GM12872 (cell line): ENCODE data around the gene IQGAP3.

Experiments
- TF ChIP-seq, protein P1 (sequence below): IDR thresholded peaks from 3 replicates; pipeline ENCODE4 v1.5.1; 2011; ENCODE audit warnings: low read depth, mild to moderate bottlenecking, low read length, moderate library complexity; ENCODE audit not compliant: insufficient read depth

IQGAP3 gene

GRCh38 chr1:156544592-156545102 lies 27.7 kb downstream of the IQGAP3 start:
- TF ChIP-seq, protein P1, sequence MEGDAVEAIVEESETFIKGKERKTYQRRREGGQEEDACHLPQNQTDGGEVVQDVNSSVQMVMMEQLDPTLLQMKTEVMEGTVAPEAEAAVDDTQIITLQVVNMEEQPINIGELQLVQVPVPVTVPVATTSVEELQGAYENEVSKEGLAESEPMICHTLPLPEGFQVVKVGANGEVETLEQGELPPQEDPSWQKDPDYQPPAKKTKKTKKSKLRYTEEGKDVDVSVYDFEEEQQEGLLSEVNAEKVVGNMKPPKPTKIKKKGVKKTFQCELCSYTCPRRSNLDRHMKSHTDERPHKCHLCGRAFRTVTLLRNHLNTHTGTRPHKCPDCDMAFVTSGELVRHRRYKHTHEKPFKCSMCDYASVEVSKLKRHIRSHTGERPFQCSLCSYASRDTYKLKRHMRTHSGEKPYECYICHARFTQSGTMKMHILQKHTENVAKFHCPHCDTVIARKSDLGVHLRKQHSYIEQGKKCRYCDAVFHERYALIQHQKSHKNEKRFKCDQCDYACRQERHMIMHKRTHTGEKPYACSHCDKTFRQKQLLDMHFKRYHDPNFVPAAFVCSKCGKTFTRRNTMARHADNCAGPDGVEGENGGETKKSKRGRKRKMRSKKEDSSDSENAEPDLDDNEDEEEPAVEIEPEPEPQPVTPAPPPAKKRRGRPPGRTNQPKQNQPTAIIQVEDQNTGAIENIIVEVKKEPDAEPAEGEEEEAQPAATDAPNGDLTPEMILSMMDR: no peak

DNA sequence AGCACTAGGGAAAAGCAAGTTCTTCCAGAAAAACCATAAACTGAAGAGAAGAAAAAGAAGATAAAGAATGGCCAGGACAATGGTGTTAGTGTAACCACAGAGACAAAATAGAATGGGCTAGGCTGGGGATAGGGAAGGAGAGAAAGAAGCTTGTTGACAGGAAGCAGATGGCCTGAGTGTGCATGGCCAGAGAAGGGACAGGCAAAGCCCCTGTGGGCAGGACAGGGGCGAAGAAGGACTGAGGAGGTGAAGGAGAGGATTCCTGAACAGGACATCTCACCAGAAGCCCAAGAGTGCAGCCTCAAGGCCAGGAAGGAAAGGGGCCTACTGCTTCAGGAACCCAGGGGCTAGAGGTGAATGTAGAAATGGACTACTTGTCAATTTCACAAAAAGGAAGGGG lies 29.3 kb downstream of the IQGAP3 start:
- TF ChIP-seq, protein P1: no peak

DNA sequence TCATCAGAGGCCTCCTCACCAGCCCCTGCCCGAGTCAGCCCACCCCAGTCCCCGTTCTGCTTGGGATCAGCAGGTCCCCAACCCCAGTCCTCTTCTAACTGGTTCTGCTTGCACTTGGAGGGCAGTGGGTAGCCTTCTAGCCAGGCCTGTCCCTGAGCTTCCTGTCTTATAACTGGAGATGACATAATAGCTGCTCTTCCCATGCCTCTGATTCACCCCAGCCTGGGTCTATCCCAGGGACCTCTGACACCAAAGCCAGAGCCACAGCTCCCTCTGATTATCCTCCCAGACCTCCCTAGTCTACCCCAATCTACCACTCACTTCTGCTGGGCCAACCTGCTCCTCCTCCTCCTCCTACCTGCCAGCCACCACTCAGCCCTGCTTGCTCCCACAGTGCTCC lies 31.4 kb downstream of the IQGAP3 start:
- TF ChIP-seq, protein P1: no peak

DNA sequence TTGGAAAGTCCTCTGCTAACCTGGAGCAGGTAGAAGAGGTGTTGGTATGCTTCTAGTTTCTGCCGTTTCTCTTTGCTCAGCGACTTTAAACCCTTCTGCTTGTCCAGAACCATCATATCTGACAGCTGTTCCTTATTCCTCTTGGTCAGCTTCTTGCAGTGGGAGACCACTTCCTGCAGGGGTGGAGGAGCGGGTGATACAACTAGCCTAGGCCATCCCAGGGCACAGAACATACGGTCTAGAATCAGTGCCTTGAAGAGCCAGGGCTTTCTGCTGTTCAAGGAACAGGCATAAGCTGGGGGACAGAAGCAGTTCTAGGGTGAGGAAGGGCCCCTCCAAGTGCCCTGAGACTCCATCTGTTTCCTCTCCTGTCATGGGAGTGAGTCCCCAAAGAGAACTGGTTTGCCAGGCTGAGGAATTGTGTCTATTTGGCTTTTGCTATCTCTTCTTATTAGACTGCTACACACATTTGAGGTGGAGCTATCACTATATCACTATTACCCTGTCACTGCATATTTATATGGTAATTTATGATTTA lies 32.5 kb downstream of the IQGAP3 start:
- TF ChIP-seq, protein P1: no peak

GRCh38 chr1:156538711-156539440 lies 33.5 kb downstream of the IQGAP3 start:
- TF ChIP-seq, protein P1: no peak

GRCh38 chr1:156537027-156537426 lies 35.3 kb downstream of the IQGAP3 start:
- TF ChIP-seq, protein P1: no peak

DNA sequence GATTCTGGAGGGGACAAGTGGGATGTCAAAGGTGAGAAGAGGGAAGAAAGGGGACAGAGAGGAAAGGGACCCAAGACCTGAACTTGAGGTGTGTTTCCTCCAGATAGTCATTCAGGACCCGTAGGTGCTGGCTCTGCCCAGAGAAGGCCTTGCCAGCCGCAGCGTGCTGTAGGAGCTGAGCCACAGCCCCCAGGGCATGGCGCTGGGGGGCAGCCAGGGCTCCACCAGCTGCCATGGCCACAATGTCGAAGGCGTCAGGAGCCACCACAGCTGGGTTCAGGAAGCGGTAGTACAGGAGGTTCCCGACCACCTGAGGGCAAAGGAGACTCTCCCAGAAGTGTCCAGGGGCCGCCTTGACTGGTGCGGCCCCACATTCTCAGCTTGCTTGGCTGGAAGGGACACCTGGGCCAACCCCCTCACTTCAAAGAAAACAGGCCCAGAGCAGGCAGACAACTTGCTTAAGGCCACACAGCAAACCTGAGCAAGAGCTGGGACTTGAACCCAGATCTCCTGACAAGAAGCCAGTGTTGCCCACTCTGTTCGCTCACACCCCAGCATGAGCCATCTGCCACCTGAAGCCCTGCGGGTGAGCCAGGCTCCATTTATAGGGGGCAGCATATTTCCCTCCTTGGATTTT lies 37.8 kb downstream of the IQGAP3 start:
- TF ChIP-seq, protein P1: no peak
